ACHN (cell line): ENCODE data around the gene XYLB.

ENCODE experiments used
- DNase-seq: peaks from one replicate; pipeline ENCODE4 v3.0.0-alpha.2; 2015
- in situ Hi-C: cut with HindIII; loops from 2 replicates; pipeline ENCODE4 v1.10.0; 2017; ENCODE audit warnings: low sequenced_read_pairs, low pct_ligation_motif_present, low pct_unique_long_range_greater_than_20kb

XYLB gene

GRCh38 chr3:38354588-38355330 lies 8.2 kb downstream of the XYLB start:
- in situ Hi-C loops, result no loop called here
- no peak for DNase-seq

DNA sequence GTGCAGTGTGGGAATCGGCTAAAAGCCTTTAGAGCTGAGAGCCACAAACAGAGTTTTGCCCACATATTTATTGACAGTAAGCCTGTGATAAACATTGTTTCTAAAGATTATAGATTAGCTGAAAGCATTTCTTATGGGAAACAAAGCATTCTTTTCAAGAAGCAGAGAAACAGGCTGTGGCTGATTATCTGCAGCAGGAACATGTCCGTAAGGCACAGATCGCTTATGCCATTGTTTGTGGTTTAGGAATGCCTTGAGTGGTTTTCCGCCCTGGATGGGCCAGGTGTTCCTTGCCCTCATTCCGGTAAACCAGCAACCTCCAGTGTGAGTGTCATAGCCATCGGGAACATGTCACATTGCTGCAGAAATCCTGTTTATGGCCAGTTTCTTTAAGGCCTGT lies 12.5 kb downstream of the XYLB start:
- DNase-seq, result no peak
- in situ Hi-C loops, result no loop called here

- no peak for DNase-seq
- in situ Hi-C loops, result no loop called here
Observed at GRCh38 chr3:38360345-38360744, 13.8 kb downstream of the XYLB start.

DNA sequence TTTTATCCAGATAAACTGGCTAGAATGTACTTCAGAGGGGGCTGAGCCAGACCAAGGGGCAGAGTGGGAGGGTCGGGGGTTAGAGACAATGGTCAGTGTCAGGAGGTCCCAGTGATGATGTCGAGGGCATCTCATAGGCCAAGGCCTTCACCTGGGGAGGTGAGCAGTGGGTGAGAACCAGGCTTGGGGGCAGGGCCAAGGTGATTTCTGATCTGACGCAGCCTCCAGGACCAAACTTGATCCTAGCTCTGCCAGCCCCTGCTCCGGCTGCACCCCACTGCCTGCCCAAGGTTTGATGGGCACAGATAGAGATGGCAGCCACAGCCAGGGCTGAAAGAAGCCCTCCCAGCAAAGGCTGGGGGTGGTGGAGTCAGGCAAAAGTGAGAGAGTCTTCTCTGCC lies 14.9 kb downstream of the XYLB start:
- DNase-seq, result no peak
- in situ Hi-C loops, result no loop called here

DNA sequence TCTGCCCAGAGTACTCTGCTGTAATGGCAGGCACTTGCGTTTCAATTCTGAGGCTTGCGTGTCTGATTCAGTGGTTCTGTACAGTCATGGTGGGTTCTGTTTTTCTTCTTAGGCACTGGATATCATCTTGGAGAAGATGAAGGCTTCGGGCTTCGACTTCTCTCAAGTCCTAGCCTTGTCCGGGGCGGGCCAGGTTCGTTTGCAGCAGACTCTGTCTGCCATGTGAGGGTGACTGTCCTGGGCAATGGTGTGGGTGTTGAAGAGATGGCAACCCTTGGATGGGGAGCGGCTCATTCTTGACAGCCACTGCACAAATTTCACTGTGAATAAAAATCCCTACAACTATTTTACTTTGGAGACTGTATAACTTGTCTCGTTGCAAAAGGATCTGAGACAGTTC lies 16.2 kb downstream of the XYLB start:
- in situ Hi-C loops, result no loop called here

DNA sequence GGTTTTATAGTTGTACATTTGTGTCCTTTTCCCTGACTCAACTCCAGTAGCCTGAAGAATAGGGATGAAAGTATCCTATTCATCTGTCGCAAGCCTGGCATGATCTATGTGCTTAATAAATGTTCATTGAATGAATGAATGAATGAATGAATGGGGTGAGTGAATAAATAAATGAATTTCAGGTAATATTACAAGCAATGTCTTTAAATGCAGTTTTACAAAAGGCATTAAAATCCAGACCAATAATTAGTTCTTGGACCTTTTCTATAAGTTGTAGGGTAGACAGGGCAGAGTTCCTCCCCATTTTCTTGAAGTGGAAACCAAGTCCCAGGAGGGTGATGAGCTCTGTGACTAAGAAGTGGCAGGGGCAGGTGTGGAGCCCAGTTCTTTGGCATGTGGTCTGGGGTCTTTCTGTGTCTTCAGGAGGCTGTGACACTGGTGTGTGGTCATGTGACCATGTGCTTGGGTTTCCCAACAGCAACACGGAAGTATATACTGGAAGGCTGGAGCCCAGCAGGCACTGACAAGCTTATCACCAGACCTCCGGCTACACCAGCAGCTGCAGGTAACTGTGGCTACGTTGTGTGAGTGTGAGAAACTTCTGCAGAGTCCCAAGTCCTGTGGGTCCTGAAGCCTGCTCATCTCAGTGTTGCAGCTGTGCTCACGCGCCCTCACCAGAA lies 18.3 kb downstream of the XYLB start:
- in situ Hi-C loops, result no loop called here
- DNase-seq, result no peak

More for the DNA sequence above, 16.2 kb downstream of the XYLB start:
- no peak for DNase-seq

GRCh38 chr3:38365469-38366062 lies 19.0 kb downstream of the XYLB start:
- in situ Hi-C loops, result no loop called here
- no peak for DNase-seq

- in situ Hi-C loops, result no loop called here
- no peak for DNase-seq
Observed at GRCh38 chr3:38366082-38366481, 19.5 kb downstream of the XYLB start.

- in situ Hi-C loops, result no loop called here
- DNase-seq, result no peak
Observed at GRCh38 chr3:38367779-38368178, 21.2 kb downstream of the XYLB start.

GRCh38 chr3:38368238-38368637 lies 21.7 kb downstream of the XYLB start:
- DNase-seq, result no peak
- in situ Hi-C loops, result no loop called here

- DNase-seq, result no peak
- in situ Hi-C loops, result no loop called here
Observed at GRCh38 chr3:38369186-38369585, 22.6 kb downstream of the XYLB start.

GRCh38 chr3:38370149-38370548 lies 23.6 kb downstream of the XYLB start:
- in situ Hi-C loops, result no loop called here
- no peak for DNase-seq

- no peak for DNase-seq
- in situ Hi-C loops, result no loop called here
Observed at GRCh38 chr3:38370861-38371260, 24.3 kb downstream of the XYLB start.

DNA sequence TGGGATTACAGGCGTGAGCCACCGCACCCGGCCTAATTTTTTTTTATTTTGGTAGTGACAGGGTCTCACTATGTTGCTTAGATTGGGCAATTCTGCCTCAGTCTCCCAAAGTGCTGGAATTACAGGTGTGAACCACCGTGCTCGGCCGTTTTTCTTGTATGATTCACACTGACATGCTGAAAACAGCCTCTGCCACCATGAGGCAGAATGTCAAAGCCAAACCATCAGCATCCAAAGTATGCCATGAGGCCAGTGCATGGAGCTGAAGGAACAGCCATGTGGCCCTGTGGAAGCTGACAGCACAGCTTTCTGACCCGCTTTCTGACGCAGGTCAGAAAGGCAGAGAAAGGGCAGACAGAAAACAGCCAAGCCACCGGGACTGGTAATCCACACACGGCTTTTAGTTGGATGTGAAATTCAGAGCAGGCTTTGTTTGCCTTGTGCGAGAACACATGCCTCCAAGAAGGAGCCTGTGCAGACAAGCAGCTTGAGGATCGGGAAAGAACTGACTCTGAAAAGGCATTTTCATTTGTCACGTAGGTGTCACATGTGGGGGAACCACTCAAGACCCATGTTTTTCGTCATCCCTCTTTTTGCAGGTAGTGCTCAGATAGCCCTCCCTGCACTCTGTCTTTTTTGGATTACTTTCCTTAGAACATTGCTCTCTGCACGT lies 25.1 kb downstream of the XYLB start:
- DNase-seq, result no peak
- in situ Hi-C loops, result no loop called here

DNA sequence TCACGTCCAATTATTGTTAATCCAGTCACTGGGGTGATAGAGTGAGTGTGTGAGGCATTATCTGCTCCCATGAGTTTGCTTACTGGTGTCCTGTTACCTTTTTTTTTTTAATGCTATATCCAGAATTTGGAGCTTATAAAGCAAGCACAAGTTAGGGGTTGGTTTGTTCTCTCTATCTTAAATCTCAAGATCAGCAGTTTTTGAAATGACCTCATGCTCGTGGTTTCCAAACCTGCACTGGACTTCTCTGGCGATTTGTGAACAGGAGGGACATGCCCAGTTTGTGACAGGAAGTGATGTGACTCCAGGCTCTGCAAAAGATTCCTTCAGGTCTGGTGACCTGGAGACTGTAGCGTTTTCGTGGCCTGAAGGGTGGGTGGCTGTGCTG lies 25.6 kb downstream of the XYLB start:
- no peak for DNase-seq
- in situ Hi-C loops, result no loop called here

GRCh38 chr3:38374221-38374620 lies 27.6 kb downstream of the XYLB start:
- in situ Hi-C loops, result no loop called here
- no peak for DNase-seq

DNA sequence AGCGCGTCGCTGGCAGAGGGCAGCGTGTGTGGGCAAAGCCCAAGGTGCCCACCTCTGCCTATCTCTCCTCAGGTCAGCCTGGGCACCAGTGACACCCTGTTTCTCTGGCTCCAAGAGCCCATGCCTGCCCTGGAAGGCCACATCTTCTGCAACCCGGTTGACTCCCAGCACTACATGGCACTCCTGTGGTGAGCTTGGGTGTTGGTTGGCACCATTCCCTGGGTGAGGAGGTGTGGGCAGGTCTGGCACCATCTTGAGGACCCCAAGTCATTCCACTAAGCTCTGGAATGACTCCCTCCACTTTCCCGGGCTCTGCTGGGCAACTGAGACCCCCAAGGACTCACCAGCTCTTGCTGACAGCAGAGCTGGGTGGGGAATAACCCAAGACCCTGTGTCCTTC lies 28.5 kb downstream of the XYLB start:
- in situ Hi-C loops, result no loop called here
- no peak for DNase-seq

GRCh38 chr3:38375488-38376097 lies 29.0 kb downstream of the XYLB start:
- in situ Hi-C loops, result no loop called here
- no peak for DNase-seq
